Measurements from ENCODE around the gene ARL3. TPM values are rescaled to one million over a fixed set of nuclear protein-coding genes. Genes with fewer than 3 reads are reported as not detected.

The ARL3 gene
- total and polyA plus RNA-seq, 2 experiments from 2014 or later, result 8.5 to 22.6 TPM

DNA sequence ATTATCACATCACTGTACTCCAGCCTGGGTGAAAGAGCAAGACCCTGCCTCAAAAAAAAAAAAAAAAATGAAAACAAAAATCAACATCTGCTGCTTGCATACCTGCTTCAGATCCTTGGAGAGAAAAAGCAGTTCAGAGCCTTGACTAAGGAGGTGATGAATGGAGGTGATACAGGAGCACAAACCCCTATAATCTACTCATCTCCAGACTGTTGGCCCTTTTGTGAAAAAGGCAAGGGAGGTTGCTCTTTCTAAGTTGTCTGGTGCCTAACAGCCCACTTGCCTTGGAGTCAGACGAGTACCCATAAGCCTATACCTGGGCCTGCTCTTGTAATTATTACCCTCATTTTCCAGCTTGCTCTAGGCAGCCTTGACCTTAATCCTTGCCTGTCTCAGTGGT, 1.7 kb upstream of the ARL3 start (continued):
- TF ChIP-seq, protein P1, sequence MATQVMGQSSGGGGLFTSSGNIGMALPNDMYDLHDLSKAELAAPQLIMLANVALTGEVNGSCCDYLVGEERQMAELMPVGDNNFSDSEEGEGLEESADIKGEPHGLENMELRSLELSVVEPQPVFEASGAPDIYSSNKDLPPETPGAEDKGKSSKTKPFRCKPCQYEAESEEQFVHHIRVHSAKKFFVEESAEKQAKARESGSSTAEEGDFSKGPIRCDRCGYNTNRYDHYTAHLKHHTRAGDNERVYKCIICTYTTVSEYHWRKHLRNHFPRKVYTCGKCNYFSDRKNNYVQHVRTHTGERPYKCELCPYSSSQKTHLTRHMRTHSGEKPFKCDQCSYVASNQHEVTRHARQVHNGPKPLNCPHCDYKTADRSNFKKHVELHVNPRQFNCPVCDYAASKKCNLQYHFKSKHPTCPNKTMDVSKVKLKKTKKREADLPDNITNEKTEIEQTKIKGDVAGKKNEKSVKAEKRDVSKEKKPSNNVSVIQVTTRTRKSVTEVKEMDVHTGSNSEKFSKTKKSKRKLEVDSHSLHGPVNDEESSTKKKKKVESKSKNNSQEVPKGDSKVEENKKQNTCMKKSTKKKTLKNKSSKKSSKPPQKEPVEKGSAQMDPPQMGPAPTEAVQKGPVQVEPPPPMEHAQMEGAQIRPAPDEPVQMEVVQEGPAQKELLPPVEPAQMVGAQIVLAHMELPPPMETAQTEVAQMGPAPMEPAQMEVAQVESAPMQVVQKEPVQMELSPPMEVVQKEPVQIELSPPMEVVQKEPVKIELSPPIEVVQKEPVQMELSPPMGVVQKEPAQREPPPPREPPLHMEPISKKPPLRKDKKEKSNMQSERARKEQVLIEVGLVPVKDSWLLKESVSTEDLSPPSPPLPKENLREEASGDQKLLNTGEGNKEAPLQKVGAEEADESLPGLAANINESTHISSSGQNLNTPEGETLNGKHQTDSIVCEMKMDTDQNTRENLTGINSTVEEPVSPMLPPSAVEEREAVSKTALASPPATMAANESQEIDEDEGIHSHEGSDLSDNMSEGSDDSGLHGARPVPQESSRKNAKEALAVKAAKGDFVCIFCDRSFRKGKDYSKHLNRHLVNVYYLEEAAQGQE (IDR thresholded peaks at IDR 0.05; ENCODE audit: unreplicated experiment), result no peak
- TF ChIP-seq ZNF331 (CRISPR knock-in tag; IDR thresholded peaks at IDR 0.05; ENCODE audit: low read depth), result no peak

DNA sequence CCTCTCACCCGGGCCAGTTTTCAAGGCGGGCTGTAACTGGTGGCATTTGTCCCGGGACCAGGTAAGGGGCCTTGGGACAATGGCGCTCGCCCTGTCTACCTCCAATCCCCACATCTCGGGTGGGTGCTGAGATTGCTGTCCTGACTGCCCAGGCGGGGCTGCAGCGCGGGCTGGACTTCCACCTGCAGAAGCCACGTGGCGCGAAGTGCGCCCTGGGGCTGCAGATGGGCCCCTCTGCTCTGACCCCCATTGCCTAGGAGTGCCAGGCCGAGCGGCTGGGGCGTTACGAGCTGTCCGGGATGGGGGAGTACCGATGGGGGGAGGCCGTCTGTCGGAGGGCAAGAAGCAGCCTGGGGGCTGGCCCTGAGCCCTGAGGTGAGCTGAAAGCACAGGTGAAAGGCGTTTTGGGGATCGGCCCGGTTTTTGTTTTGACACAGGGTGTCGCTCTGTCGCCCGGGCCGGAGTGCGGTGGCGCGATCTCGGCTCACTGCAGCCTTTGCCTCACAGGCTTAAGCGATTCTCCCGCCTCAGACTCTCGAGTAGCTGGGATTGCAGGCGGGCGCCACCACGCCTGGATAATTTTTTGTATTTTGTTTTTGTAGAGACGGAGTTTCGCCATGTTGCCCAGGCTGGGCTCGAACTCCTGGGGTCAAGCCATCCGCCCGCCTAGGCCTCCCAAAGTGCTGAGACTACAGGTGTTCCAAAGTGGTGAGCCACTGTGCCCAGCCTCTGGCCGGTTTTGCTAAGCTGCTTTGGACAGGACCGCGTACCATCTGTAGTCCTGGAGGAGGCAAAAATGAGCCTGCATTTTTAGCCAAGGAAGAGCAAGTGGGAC, 641 bp upstream of the ARL3 start, which contains the start of gene SFXN2:
Gene SFXN2 (plus strand): TSS at position 16 of the 835 bp plus-strand sequence. CDS start 12,001 bp downstream, outside the sequence.
- Histone ChIP-seq H2AFZ (peak within 1 kb of the TSS; percentile 75), H3K9me2 (ENCODE audit: insufficient read depth) (no peaks in the 10 kb centered on the region), H3K79me2 (replicated peaks; ENCODE audit: insufficient read depth) (peaks cover 87% of the 10 kb centered on the region), H3K27ac (ENCODE audit: low read depth) (peak within 1 kb of the TSS; percentile 94), H3F3A (replicated peaks; ENCODE audit: low read depth) (peaks cover 8% of the 10 kb centered on the region; the same call in 1 of the 2 replicates), H4K20me1 (replicated peaks; ENCODE audit: insufficient read depth) (peaks cover 27% of the 10 kb centered on the region), H3K4me3 (peak within 1 kb of the TSS; percentile 98), H3K4me1 (ENCODE audit: insufficient read depth) (peaks cover 38% of the 10 kb centered on the region), H3K36me3 (ENCODE audit: insufficient read depth) (peaks cover 16% of the 10 kb centered on the region; the same call in 1 of the 2 replicates), H3K4me2 (peak within 1 kb of the TSS; percentile 93), H3K27me3 (ENCODE audit: insufficient read depth) (no peaks in the 10 kb centered on the region)
- peak within 1 kb of the TSS; percentile 90 for H3K4me3 Mint-ChIP-seq
- H3K36me3 Mint-ChIP-seq (ENCODE audit: low read depth), result peaks cover 23% of the 10 kb centered on the region
- no peaks in the 10 kb centered on the region for H3K9me3 Mint-ChIP-seq
- peak within 1 kb of the TSS; percentile 97 for H3K27ac Mint-ChIP-seq
- peaks cover 49% of the 10 kb centered on the region for H3K4me1 Mint-ChIP-seq
- ATAC-seq, result peak; percentile 27
- H3K27me3 Mint-ChIP-seq (ENCODE audit: insufficient read depth, low read depth, poor library complexity), result peaks cover 2% of the 10 kb centered on the region
- DNase-seq (ENCODE audit: low spot score), result peak; percentile 75
- TF ChIP-seq, protein P2, sequence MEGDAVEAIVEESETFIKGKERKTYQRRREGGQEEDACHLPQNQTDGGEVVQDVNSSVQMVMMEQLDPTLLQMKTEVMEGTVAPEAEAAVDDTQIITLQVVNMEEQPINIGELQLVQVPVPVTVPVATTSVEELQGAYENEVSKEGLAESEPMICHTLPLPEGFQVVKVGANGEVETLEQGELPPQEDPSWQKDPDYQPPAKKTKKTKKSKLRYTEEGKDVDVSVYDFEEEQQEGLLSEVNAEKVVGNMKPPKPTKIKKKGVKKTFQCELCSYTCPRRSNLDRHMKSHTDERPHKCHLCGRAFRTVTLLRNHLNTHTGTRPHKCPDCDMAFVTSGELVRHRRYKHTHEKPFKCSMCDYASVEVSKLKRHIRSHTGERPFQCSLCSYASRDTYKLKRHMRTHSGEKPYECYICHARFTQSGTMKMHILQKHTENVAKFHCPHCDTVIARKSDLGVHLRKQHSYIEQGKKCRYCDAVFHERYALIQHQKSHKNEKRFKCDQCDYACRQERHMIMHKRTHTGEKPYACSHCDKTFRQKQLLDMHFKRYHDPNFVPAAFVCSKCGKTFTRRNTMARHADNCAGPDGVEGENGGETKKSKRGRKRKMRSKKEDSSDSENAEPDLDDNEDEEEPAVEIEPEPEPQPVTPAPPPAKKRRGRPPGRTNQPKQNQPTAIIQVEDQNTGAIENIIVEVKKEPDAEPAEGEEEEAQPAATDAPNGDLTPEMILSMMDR (conservative IDR thresholded peaks at IDR 0.05; ENCODE audit: low read depth in 2 of 2), result peak; percentile 18 to 28
- TF ChIP-seq NANOG (IDR thresholded peaks at IDR 0.05; ENCODE audit: borderline replicate concordance), result no peak
- TF ChIP-seq, protein P1 (IDR thresholded peaks at IDR 0.05; ENCODE audit: unreplicated experiment), result peak; percentile 29
- TF ChIP-seq ZNF114 (CRISPR knock-in tag; IDR thresholded peaks at IDR 0.05), result no peak
- TF ChIP-seq JUNB (IDR thresholded peaks at IDR 0.05; ENCODE audit: unreplicated experiment), result no peak
- TF ChIP-seq ZNF331 (CRISPR knock-in tag; IDR thresholded peaks at IDR 0.05; ENCODE audit: low read depth), result no peak
- no peak for TF ChIP-seq EZH2 (IDR thresholded peaks at IDR 0.05; ENCODE audit: low read depth, unreplicated experiment)
- TF ChIP-seq STAT1 (IDR thresholded peaks at IDR 0.05; ENCODE audit: unreplicated experiment), result no peak
- TF ChIP-seq CREB1 (CRISPR knock-in tag; IDR thresholded peaks at IDR 0.05; ENCODE audit: low read depth), result no peak
